Adrenal gland (tissue), 5 donors: ENCODE results near the gene LUC7L3.

Source experiments
- POLR2A ChIP-seq, 2 donors: fragments of 450-650 bp; IDR thresholded peaks; one replicate each; pipeline ENCODE4 v1.6.1; 2017; ENCODE audit warnings: antibody characterized with exemption in 2 of 2, mild to moderate bottlenecking in 2 of 2, moderate library complexity in 1 of 2
- TF ChIP-seq, protein P1 (sequence below), 6 experiments: fragments of 450-650 bp in 4 of 6; fragments of 200-600 bp in 2 of 6; sonication (generic) in 1 of 6; IDR thresholded peaks; 1 replicate in 5 of 6; 2 replicates in 1 of 6; pipeline versions ENCODE4 v1.5.1 to v1.8.0; 2016 to 2021; ENCODE audit warnings: antibody characterized with exemption in 6 of 6, mild to moderate bottlenecking in 2 of 6, moderate library complexity in 1 of 6
- donor health status: DM: no; HTN: no; CAD: no.

DNA sequence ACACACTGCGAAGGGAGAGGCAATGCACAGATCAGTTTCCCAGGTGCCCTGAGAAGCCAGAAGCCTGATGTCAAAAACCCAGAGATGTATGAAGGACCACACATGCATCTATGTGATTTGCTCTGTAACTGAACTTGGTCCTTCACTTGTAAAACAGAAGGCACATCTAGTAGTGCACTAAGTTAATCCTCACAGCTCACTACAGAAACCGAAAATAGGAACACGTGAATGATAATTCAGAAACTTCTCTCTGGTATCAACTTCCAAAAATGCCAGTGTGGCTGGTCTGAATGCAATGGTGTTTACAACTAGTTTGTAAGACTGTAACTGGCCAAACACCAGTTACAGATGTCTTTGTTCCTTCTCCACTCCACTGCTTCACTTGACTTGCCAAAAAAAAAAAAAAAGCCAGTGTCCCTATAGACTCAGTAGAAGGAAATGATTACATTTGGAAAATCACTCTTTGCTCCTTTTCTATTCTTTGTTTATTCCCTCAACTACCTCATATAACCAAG, 23.0 kb upstream of the LUC7L3 start:
- TF ChIP-seq, protein P1, sequence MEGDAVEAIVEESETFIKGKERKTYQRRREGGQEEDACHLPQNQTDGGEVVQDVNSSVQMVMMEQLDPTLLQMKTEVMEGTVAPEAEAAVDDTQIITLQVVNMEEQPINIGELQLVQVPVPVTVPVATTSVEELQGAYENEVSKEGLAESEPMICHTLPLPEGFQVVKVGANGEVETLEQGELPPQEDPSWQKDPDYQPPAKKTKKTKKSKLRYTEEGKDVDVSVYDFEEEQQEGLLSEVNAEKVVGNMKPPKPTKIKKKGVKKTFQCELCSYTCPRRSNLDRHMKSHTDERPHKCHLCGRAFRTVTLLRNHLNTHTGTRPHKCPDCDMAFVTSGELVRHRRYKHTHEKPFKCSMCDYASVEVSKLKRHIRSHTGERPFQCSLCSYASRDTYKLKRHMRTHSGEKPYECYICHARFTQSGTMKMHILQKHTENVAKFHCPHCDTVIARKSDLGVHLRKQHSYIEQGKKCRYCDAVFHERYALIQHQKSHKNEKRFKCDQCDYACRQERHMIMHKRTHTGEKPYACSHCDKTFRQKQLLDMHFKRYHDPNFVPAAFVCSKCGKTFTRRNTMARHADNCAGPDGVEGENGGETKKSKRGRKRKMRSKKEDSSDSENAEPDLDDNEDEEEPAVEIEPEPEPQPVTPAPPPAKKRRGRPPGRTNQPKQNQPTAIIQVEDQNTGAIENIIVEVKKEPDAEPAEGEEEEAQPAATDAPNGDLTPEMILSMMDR (IDR thresholded peaks at IDR 0.05) = no peak
- no peak for TF ChIP-seq POLR2A (IDR thresholded peaks at IDR 0.05)
